Endothelial cell of umbilical vein (primary cell): ENCODE data around the gene TRAPPC10.

Source experiments
- CTCF ChIP-seq, 2 donors: IDR thresholded peaks; 1 replicate in 1 of 2; 2 replicates in 1 of 2; pipeline ENCODE4 v1.5.1; 2011; ENCODE audit warnings: low read length in 2 of 2, mild to moderate bottlenecking in 2 of 2, moderate library complexity in 2 of 2, control low read depth in 1 of 2, inconsistent platforms in 1 of 2, low read depth in 1 of 2; ENCODE audit not compliant: insufficient read depth in 1 of 2; ENCODE audit errors: extremely low read depth in 1 of 2
- MYC ChIP-seq: IDR thresholded peaks from one replicate; pipeline ENCODE4 v1.6.1; 2011; ENCODE audit warnings: mild to moderate bottlenecking, low read depth, low read length

DNA sequence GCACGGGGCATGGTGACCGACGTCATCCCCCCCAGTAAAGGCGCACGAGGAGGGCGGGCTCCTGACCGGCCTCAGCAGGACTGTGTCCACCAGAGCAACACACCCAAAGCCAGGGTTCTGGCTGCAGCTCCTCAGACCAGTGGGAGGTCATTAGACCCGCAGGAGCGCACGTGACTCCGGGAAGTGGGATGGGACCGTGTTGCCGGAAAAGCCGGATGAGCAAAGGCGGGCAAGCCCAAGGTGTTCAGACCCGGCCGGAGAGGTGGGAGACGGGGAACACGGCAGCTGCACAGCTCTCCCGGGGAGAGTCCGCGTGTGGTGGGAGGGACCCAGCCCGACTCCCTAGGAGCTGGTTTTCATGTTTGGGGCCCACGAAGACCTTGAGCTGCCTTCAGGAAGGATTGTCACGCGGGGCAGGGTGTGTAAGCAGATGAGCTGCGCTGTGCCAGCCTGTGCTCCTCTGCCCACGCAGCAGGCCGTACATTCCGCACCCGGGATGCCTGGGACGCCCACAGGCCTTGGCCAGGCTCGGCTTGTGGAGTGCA lies 20.6 kb upstream of the TRAPPC10 start:
- TF ChIP-seq MYC (no peak), CTCF (IDR thresholded peaks at IDR 0.05; ENCODE audit: extremely low read depth in 1 of 2, insufficient read depth in 1 of 2, low read depth in 1 of 2, low read length in 2 of 2) (no peak)
